ENCODE results near the gene VSNL1. TPM values are rescaled to one million over a fixed set of nuclear protein-coding genes. Genes with fewer than 3 reads are reported as not detected.

VSNL1 gene
- total RNA-seq, 1 experiment from 2014 or later: not detected

DNA sequence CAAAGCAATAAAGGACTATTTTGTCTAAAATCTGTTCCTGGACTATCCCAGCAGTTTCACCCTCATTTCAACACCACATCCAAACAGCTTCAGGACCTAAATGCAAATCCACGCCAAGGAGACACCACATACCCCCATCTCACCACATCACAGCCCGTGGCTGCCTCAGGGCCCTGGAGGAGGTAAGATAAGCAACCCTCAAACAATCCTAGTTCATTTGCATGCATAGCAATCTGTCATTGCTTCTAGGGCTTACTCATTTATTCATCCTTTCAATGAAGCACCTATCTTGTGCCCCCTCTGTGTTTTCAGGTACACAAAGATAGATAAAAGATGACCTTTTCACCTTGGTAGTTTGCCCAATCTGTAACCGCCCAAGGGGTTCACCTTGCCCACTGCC, 86.5 kb downstream of the VSNL1 start:
- H3K4me3 ChIP-seq (ENCODE audit: low read length): no peak overlapping the region
- H3K9me3 ChIP-seq (ENCODE audit: low read length): peaks cover 3% of the 10 kb centered on the region; the same call in 1 of the 2 replicates
- no peak overlapping the region for H2AFZ ChIP-seq (ENCODE audit: low read length)
- ChIA-PET POLR2A (ENCODE audit: unreplicated experiment) (no interaction called here), CTCF (no interaction called here)
- H4K20me1 ChIP-seq (ENCODE audit: low read length): no peaks in the 10 kb centered on the region
- no peaks in the 10 kb centered on the region for H3K27me3 ChIP-seq (ENCODE audit: low read length)
- H3K27ac ChIP-seq (ENCODE audit: low read length): no peak overlapping the region
- DNase-seq (no peak), ATAC-seq (no peak)
- H3K4me1 ChIP-seq (ENCODE audit: insufficient read depth, low read length): peaks cover under 1% of the 10 kb centered on the region
- H3K9me2 ChIP-seq (replicated peaks; ENCODE audit: low read length): no peaks in the 10 kb centered on the region
- H3K4me2 ChIP-seq (ENCODE audit: low read length): no peak overlapping the region
- no peak overlapping the region for H3K9ac ChIP-seq (ENCODE audit: low read length)
- TF ChIP-seq CTCF (conservative IDR thresholded peaks at IDR 0.05; ENCODE audit: low read depth, low read length) (no peak), EZH2 (IDR thresholded peaks at IDR 0.05; ENCODE audit: low read length, unreplicated experiment) (no peak), EZH2phosphoT487 (IDR thresholded peaks at IDR 0.05; ENCODE audit: borderline replicate concordance, low read length) (no peak)
- intact Hi-C loops (cut with micrococcal nuclease): no loop called here
- no peaks in the 10 kb centered on the region for H3F3A ChIP-seq (ENCODE audit: low read length, unreplicated experiment)
- no TSS peak for BruUV-seq (replicated peaks)
- H3K79me2 ChIP-seq (ENCODE audit: low read length): no peaks in the 10 kb centered on the region
- no peaks in the 10 kb centered on the region for H3K36me3 ChIP-seq (ENCODE audit: low read depth, low read length)

DNA sequence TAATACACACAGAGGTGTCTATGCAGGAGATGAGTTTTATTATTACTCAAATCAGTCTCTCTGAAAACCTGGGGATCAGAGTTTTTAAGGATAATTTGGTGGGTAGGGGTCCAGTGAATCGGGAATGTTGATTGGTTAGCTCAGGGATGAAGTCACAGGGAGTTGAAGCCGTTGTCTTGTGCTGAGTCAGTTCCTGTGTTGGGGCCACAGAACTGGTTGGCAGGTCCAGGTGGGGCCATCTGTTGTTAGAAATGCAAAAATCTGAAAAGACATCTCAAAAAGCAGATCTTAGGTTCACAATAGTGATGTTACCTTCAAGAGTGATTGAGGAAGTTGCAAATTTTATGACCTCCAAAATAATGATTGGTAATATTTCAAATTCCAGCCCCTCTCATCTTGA, 86.9 kb downstream of the VSNL1 start:
- DNase-seq (no peak), ATAC-seq (no peak)
- ChIA-PET CTCF (no interaction called here), POLR2A (ENCODE audit: unreplicated experiment) (no interaction called here)
- Histone ChIP-seq H3K9ac (ENCODE audit: low read length) (no peak overlapping the region), H3K9me2 (replicated peaks; ENCODE audit: low read length) (no peaks in the 10 kb centered on the region), H3K4me1 (ENCODE audit: insufficient read depth, low read length) (no peaks in the 10 kb centered on the region), H3F3A (ENCODE audit: low read length, unreplicated experiment) (no peaks in the 10 kb centered on the region), H2AFZ (ENCODE audit: low read length) (no peak overlapping the region), H3K4me3 (ENCODE audit: low read length) (no peak overlapping the region), H3K4me2 (ENCODE audit: low read length) (no peak overlapping the region), H3K27ac (ENCODE audit: low read length) (no peak overlapping the region), H3K79me2 (ENCODE audit: low read length) (no peaks in the 10 kb centered on the region), H4K20me1 (ENCODE audit: low read length) (no peaks in the 10 kb centered on the region), H3K9me3 (ENCODE audit: low read length) (peaks cover 3% of the 10 kb centered on the region; the same call in 1 of the 2 replicates), H3K27me3 (ENCODE audit: low read length) (no peaks in the 10 kb centered on the region), H3K36me3 (ENCODE audit: low read depth, low read length) (no peaks in the 10 kb centered on the region)
- no TSS peak for BruUV-seq (replicated peaks)
- intact Hi-C loops (cut with micrococcal nuclease): no loop called here
- TF ChIP-seq EZH2 (IDR thresholded peaks at IDR 0.05; ENCODE audit: low read length, unreplicated experiment): no peak
- no peak for TF ChIP-seq EZH2phosphoT487 (IDR thresholded peaks at IDR 0.05; ENCODE audit: borderline replicate concordance, low read length)
- no peak for TF ChIP-seq CTCF (conservative IDR thresholded peaks at IDR 0.05; ENCODE audit: low read depth, low read length)

GRCh38 chr2:17628349-17629261, 88.1 kb downstream of the VSNL1 start:
- Histone ChIP-seq H3K9me2 (replicated peaks; ENCODE audit: low read length) (no peaks in the 10 kb centered on the region), H3K27ac (ENCODE audit: low read length) (no peak overlapping the region), H3K9ac (ENCODE audit: low read length) (no peak overlapping the region), H3K4me2 (ENCODE audit: low read length) (no peak overlapping the region), H2AFZ (ENCODE audit: low read length) (no peak overlapping the region), H3K79me2 (ENCODE audit: low read length) (no peaks in the 10 kb centered on the region), H3F3A (ENCODE audit: low read length, unreplicated experiment) (no peaks in the 10 kb centered on the region), H4K20me1 (ENCODE audit: low read length) (no peaks in the 10 kb centered on the region), H3K36me3 (ENCODE audit: low read depth, low read length) (no peaks in the 10 kb centered on the region), H3K4me3 (ENCODE audit: low read length) (no peak overlapping the region), H3K9me3 (ENCODE audit: low read length) (peaks cover 3% of the 10 kb centered on the region; the same call in 1 of the 2 replicates), H3K27me3 (ENCODE audit: low read length) (no peaks in the 10 kb centered on the region), H3K4me1 (ENCODE audit: insufficient read depth, low read length) (no peaks in the 10 kb centered on the region)
- DNase-seq (no peak), ATAC-seq (no peak)
- ChIA-PET CTCF (no interaction called here), POLR2A (ENCODE audit: unreplicated experiment) (no interaction called here)
- no TSS peak for BruUV-seq (replicated peaks)
- TF ChIP-seq CTCF (conservative IDR thresholded peaks at IDR 0.05; ENCODE audit: low read depth, low read length): no peak
- TF ChIP-seq EZH2phosphoT487 (IDR thresholded peaks at IDR 0.05; ENCODE audit: borderline replicate concordance, low read length): no peak
- TF ChIP-seq EZH2 (IDR thresholded peaks at IDR 0.05; ENCODE audit: low read length, unreplicated experiment): no peak
- intact Hi-C loops (cut with micrococcal nuclease): no loop called here
